Liver (tissue), 9 donors: Measurements from ENCODE around the gene MRPL52. TPM values are rescaled to one million over a fixed set of nuclear protein-coding genes. Genes with fewer than 3 reads are reported as not detected.

Experiments used
- DNase-seq: peaks from one replicate; pipeline ENCODE4 v3.0.0-alpha.2; 2017; ENCODE audit warnings: low spot score
- H3K27ac ChIP-seq, 2 donors: one replicate each; pipeline ENCODE4 v1.7.0; 2013; ENCODE audit warnings: inconsistent platforms in 2 of 2, low read length in 2 of 2, control low read depth in 1 of 2, low read depth in 1 of 2, mild to moderate bottlenecking in 1 of 2
- H3K27me3 ChIP-seq, 4 donors: one replicate each; pipeline versions ENCODE4 v1.6.1 to v1.7.0; 2013; ENCODE audit warnings: low read length in 3 of 4, inconsistent platforms in 1 of 4, mild to moderate bottlenecking in 1 of 4, moderate library complexity in 1 of 4; ENCODE audit not compliant: control insufficient read depth in 4 of 4, insufficient read depth in 4 of 4
- H3K36me3 ChIP-seq, 4 donors: one replicate each; pipeline versions ENCODE4 v1.6.1 to v1.7.0; 2013; ENCODE audit warnings: low read length in 3 of 4, mild to moderate bottlenecking in 3 of 4, low read depth in 1 of 4, moderate library complexity in 1 of 4; ENCODE audit not compliant: control insufficient read depth in 4 of 4, insufficient read depth in 3 of 4
- H3K4me1 ChIP-seq, 4 donors: one replicate each; pipeline versions ENCODE4 v1.6.1 to v1.7.0; 2013; ENCODE audit warnings: low read length in 3 of 4, mild to moderate bottlenecking in 3 of 4, moderate library complexity in 1 of 4; ENCODE audit not compliant: control insufficient read depth in 4 of 4, insufficient read depth in 4 of 4
- H3K4me3 ChIP-seq, 3 donors: one replicate each; pipeline versions ENCODE4 v1.6.1 to v1.7.0; 2013; ENCODE audit warnings: low read length in 3 of 3, control low read depth in 1 of 3, low read depth in 1 of 3, mild to moderate bottlenecking in 1 of 3
- H3K9ac ChIP-seq, 2 donors: one replicate each; pipeline ENCODE4 v1.7.0; 2013; ENCODE audit warnings: low read length in 2 of 2, mild to moderate bottlenecking in 2 of 2, moderate library complexity in 2 of 2, control low read depth in 1 of 2, low read depth in 1 of 2
- H3K9me3 ChIP-seq, 4 donors: one replicate each; pipeline versions ENCODE4 v1.6.1 to v1.7.0; 2013; ENCODE audit warnings: low read length in 3 of 4; ENCODE audit not compliant: control insufficient read depth in 4 of 4
- ATF3 ChIP-seq: IDR thresholded peaks from 2 replicates; pipeline ENCODE4 v1.6.1; 2016; ENCODE audit warnings: antibody characterized with exemption
- CTCF ChIP-seq: fragments of 150-350 bp; IDR thresholded peaks from 2 replicates; pipeline ENCODE4 v1.5.1; 2017; ENCODE audit warnings: improper control_type of control experiment, low read depth, low read length; ENCODE audit not compliant: missing input control
- EGR1 ChIP-seq, 2 donors: IDR thresholded peaks; 2 replicates each; pipeline ENCODE4 v1.6.1; 2016 to 2018; ENCODE audit warnings: antibody characterized with exemption in 2 of 2, low read depth in 2 of 2
- FOXA2 ChIP-seq: IDR thresholded peaks from 2 replicates; pipeline ENCODE4 v1.6.1; 2016; ENCODE audit warnings: antibody characterized with exemption
- GABPA ChIP-seq, 2 donors: IDR thresholded peaks in 1 of 2; conservative IDR thresholded peaks in 1 of 2; 2 replicates each; pipeline ENCODE4 v1.6.1; 2016; ENCODE audit warnings: antibody characterized with exemption in 2 of 2, mild to moderate bottlenecking in 1 of 2, moderate library complexity in 1 of 2
- HNF4A ChIP-seq, 2 donors: conservative IDR thresholded peaks; 2 replicates each; pipeline ENCODE4 v1.6.1; 2016; ENCODE audit warnings: antibody characterized with exemption in 2 of 2, mild to moderate bottlenecking in 2 of 2
- HNF4G ChIP-seq: IDR thresholded peaks from 2 replicates; pipeline ENCODE4 v1.6.1; 2016; ENCODE audit warnings: antibody characterized with exemption
- MAX ChIP-seq: IDR thresholded peaks from 2 replicates; pipeline ENCODE4 v1.6.1; 2016; ENCODE audit warnings: antibody characterized with exemption
- REST ChIP-seq: IDR thresholded peaks from 2 replicates; pipeline ENCODE4 v1.6.1; 2016; ENCODE audit warnings: antibody characterized with exemption, mild to moderate bottlenecking
- SP1 ChIP-seq: IDR thresholded peaks from 2 replicates; pipeline ENCODE4 v1.6.1; 2018; ENCODE audit warnings: antibody characterized with exemption, mild to moderate bottlenecking
- ZBTB33 ChIP-seq: IDR thresholded peaks from 2 replicates; pipeline ENCODE4 v1.6.1; 2016; ENCODE audit warnings: antibody characterized with exemption
- WGBS: extraction: QIAGEN DNeasy Blood & Tissue Kit; methylation state at CpG from one replicate; pipeline ENCODE4 v1.1.7; 2013; 5-methylcytosine and 5-hydroxymethylcytosine counted together
- polyA plus RNA-seq, 2 donors: library from polyadenylated mRNA; stranded (reverse) in 1 of 2; unstranded in 1 of 2; fragments of 200-250 nt in 1 of 2; fragments of >200 nt in 1 of 2; fragmentation: Nextera tagmentation in 1 of 2; extraction: Ambion mirVana in 1 of 2; gene quantifications; one replicate each; pipeline versions ENCODE4 v1.2.1 to v1.2.3, GENCODE V29; 2013 to 2015
- total RNA-seq, 2 donors: library from RNA; depleted of rRNA; stranded (reverse); fragments of >200 nt; gene quantifications; one replicate each; pipeline ENCODE4 v1.2.3, GENCODE V29; 2014
- donor health status: healthy.
- donor health status: healthy.
- donor health status: healthy.
- donor health status: healthy.
- donor health status: healthy.

Gene MRPL52
- total and polyA plus RNA-seq, 4 donors: 9.1 to 142 (median 36.6) TPM

GRCh38 chr14:22841769-22842168 is 12.1 kb downstream of the MRPL52 start:
- Histone ChIP-seq H3K9ac (no peak overlapping the region), H3K9me3 (no peaks in the 10 kb centered on the region), H3K27me3 (no peaks in the 10 kb centered on the region), H3K27ac (no peak overlapping the region), H3K36me3 (peaks cover 2 to 12% (median 4%) of the 10 kb centered on the region in 4 donors), H3K4me1 (peaks cover 0 to 9% (median 1%) of the 10 kb centered on the region in 4 donors), H3K4me3 (no peak overlapping the region)
- no peak for TF ChIP-seq GABPA (IDR thresholded peaks at IDR 0.05 in 1 of 2, conservative IDR thresholded peaks at IDR 0.05 in 1 of 2)
- no peak for TF ChIP-seq EGR1 (IDR thresholded peaks at IDR 0.05; ENCODE audit: low read depth in 2 of 2)
- no peak for TF ChIP-seq CTCF
- TF ChIP-seq ZBTB33: no peak
- no peak for TF ChIP-seq ATF3
- TF ChIP-seq REST: no peak
- TF ChIP-seq HNF4G: no peak
- no peak for TF ChIP-seq SP1
- DNase-seq: no peak
- 96% methylated on average over 8 of the region's 8 CpGs for WGBS

GRCh38 chr14:22842211-22843122 is 12.8 kb downstream of the MRPL52 start:
- WGBS: 94% methylated on average over 28 of the region's 28 CpGs
- no peak for DNase-seq
- H3K9me3 ChIP-seq: no peaks in the 10 kb centered on the region
- no peak overlapping the region for H3K4me3 ChIP-seq
- no peaks in the 10 kb centered on the region for H3K27me3 ChIP-seq
- H3K9ac ChIP-seq: no peak overlapping the region
- H3K4me1 ChIP-seq: peaks cover 0 to 9% (median 0%) of the 10 kb centered on the region in 4 donors
- TF ChIP-seq EGR1 (IDR thresholded peaks at IDR 0.05; ENCODE audit: low read depth in 2 of 2): no peak
- no peak for TF ChIP-seq FOXA2
- no peak for TF ChIP-seq HNF4A (conservative IDR thresholded peaks at IDR 0.05)
- TF ChIP-seq MAX: no peak
- no peak for TF ChIP-seq HNF4G
- H3K36me3 ChIP-seq: peaks cover 2 to 12% (median 4%) of the 10 kb centered on the region in 4 donors
- H3K27ac ChIP-seq: no peak overlapping the region
